Testis (tissue), 3 donors: ENCODE data around the gene LRRC56. TPM values are rescaled to one million over a fixed set of nuclear protein-coding genes. Genes with fewer than 3 reads are reported as not detected.

Experiments
- DNase-seq: peaks from one replicate; pipeline ENCODE4 v3.0.0-alpha.2; 2019
- H3K27ac ChIP-seq, 2 donors: fragments of 200-600 bp; sonication (generic); one replicate each; pipeline ENCODE4 v1.5.1; 2019
- H3K27me3 ChIP-seq: fragments of 200-600 bp; sonication (generic); one replicate; pipeline ENCODE4 v1.5.1; 2019
- H3K36me3 ChIP-seq: fragments of 200-600 bp; sonication (generic); one replicate; pipeline ENCODE4 v1.5.1; 2017; ENCODE audit warnings: low read depth; ENCODE audit errors: missing control alignments
- H3K4me1 ChIP-seq: fragments of 200-600 bp; sonication (generic); one replicate; pipeline ENCODE4 v1.5.1; 2019
- H3K4me3 ChIP-seq, 2 donors: fragments of 200-600 bp; sonication (generic); one replicate each; pipeline ENCODE4 v1.5.1; 2017 to 2019
- H3K9me3 ChIP-seq: fragments of 200-600 bp; sonication (generic); one replicate; pipeline ENCODE4 v1.5.1; 2017
- POLR2A ChIP-seq: fragments of 450-650 bp; IDR thresholded peaks from one replicate; pipeline ENCODE4 v1.6.1; 2017; ENCODE audit warnings: antibody characterized with exemption, mild to moderate bottlenecking, moderate library complexity
- WGBS, 2 donors: methylation state at CpG; one replicate each; pipeline ENCODE4 v1.1.5; 2018; 5-methylcytosine and 5-hydroxymethylcytosine counted together
- intact Hi-C: fragments of 100-400 bp; cut with DNase I; formaldehyde crosslinking; loops from one replicate; pipeline ENCODE4 v1.15.1; 2023; ENCODE audit warnings: low total_unique reads
- microRNA counts, 2 donors: library from miRNA; unstranded; fragments of <30 nt; microRNA quantifications; one replicate each; lab custom pipeline; 2016
- microRNA-seq, 2 donors: library from miRNA; unstranded; fragments of <30 nt; microRNA quantifications; one replicate each; pipeline ENCODE4, GENCODE V29; 2016; ENCODE audit warnings: borderline number of aligned reads in 2 of 2, borderline replicate concordance in 1 of 2
- polyA plus RNA-seq: library from polyadenylated mRNA; stranded (reverse); fragments of 350-450 nt; fragmentation: Illumina TruSeq; extraction: RNeasy Lipid Tissue Mini Kit (QIAGEN cat#74804); gene quantifications from one replicate; pipeline ENCODE4 v1.2.3, GENCODE V29; 2014; ENCODE audit warnings: low read depth, low replicate concordance; ENCODE audit not compliant: insufficient read depth
- small RNA-seq, 2 donors: library from RNA; depleted of rRNA; stranded (forward); fragments of <200 nt; gene quantifications; one replicate each; pipeline ENCODE3, GENCODE V24; 2016
- total RNA-seq, 2 donors: library from RNA; depleted of rRNA; stranded (reverse); fragments of >200 nt; gene quantifications; one replicate each; pipeline ENCODE4 v1.2.3, GENCODE V29; 2016
- TF ChIP-seq, protein P1 (sequence below), 3 experiments: fragments of 450-650 bp in 2 of 3; fragments of 200-600 bp in 1 of 3; sonication (generic) in 1 of 3; IDR thresholded peaks; one replicate each; pipeline ENCODE4 v1.5.1; 2016 to 2019; ENCODE audit warnings: antibody characterized with exemption in 3 of 3, mild to moderate bottlenecking in 2 of 3, moderate library complexity in 1 of 3

LRRC56 gene
- total and polyA plus RNA-seq, 3 donors from 2014 or later = 11.6 to 23.5 (median 22.2) TPM

- Histone ChIP-seq H3K27ac (no peak overlapping the region), H3K4me1 (peaks cover 4% of the 10 kb centered on the region), H3K9me3 (no peaks in the 10 kb centered on the region), H3K27me3 (no peaks in the 10 kb centered on the region), H3K36me3 (no peaks in the 10 kb centered on the region), H3K4me3 (no peak overlapping the region)
- DNase-seq = no peak
- intact Hi-C loops = no loop called here
- WGBS, 2 donors = 93 to 94% methylated on average over 22 to 23 of the region's 23 CpGs
- TF ChIP-seq POLR2A = no peak
- TF ChIP-seq, protein P1, sequence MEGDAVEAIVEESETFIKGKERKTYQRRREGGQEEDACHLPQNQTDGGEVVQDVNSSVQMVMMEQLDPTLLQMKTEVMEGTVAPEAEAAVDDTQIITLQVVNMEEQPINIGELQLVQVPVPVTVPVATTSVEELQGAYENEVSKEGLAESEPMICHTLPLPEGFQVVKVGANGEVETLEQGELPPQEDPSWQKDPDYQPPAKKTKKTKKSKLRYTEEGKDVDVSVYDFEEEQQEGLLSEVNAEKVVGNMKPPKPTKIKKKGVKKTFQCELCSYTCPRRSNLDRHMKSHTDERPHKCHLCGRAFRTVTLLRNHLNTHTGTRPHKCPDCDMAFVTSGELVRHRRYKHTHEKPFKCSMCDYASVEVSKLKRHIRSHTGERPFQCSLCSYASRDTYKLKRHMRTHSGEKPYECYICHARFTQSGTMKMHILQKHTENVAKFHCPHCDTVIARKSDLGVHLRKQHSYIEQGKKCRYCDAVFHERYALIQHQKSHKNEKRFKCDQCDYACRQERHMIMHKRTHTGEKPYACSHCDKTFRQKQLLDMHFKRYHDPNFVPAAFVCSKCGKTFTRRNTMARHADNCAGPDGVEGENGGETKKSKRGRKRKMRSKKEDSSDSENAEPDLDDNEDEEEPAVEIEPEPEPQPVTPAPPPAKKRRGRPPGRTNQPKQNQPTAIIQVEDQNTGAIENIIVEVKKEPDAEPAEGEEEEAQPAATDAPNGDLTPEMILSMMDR (IDR thresholded peaks at IDR 0.05) = no peak
These were observed 64.4 kb downstream of the LRRC56 start for GRCh38 chr11:601573-602245.

- no peaks in the 10 kb centered on the region for H3K27me3 ChIP-seq
- TF ChIP-seq, protein P1 (IDR thresholded peaks at IDR 0.05) = no peak
- no peak for TF ChIP-seq POLR2A
- intact Hi-C loops = no loop called here
- no peak overlapping the region for H3K4me3 ChIP-seq
- H3K9me3 ChIP-seq = no peaks in the 10 kb centered on the region
- WGBS, 2 donors = 89 to 91% methylated on average over 13 of the region's 13 CpGs
- H3K27ac ChIP-seq = no peak overlapping the region
- H3K36me3 ChIP-seq = no peaks in the 10 kb centered on the region
- no peak for DNase-seq
- H3K4me1 ChIP-seq = peaks cover 4% of the 10 kb centered on the region
These were observed 65.8 kb downstream of the LRRC56 start for GRCh38 chr11:603154-603553.

MicroRNA genes within 50 kb of the gene (microRNA counts, 767-probe panel; counts per million panel counts)
- 0 to 152 counts per million in 2 donors for microRNA hsa-miR-210 (lab: Ali Mortazavi, UCI)

Small RNA genes within 50 kb of the gene (microRNA-seq; reads per million reads assigned to microRNA genes)
- 91.8 to 96.0 reads per million in 2 donors for gene MIR210

Small RNA genes within 50 kb of the gene (small RNA-seq; reads per million reads assigned to genes)
- gene MIR210 = 3.1 to 3.5 reads per million in 2 donors

Other genes with a start within 250 kb of the LRRC56 start
- 10 to 100 TPM; 26.5 to 32.5 TPM for gene PGGHG, start 248.4 kb upstream of the LRRC56 start, total RNA-seq
- 8.2 TPM for gene PGGHG, start 248.4 kb upstream of the LRRC56 start, polyA plus RNA-seq
- gene IFITM5, start 238.0 kb upstream of the LRRC56 start, total RNA-seq = not detected
- gene IFITM5, start 238.0 kb upstream of the LRRC56 start, polyA plus RNA-seq = not detected
- 100 to 1,000 TPM; 119 to 169 TPM for gene IFITM2, start 229.7 kb upstream of the LRRC56 start, total RNA-seq
- gene IFITM2, start 229.7 kb upstream of the LRRC56 start, polyA plus RNA-seq = 283 TPM
- 10 to 100 TPM; 63.1 to 93.3 TPM for gene IFITM1, start 223.5 kb upstream of the LRRC56 start, total RNA-seq
- 146 TPM for gene IFITM1, start 223.5 kb upstream of the LRRC56 start, polyA plus RNA-seq
- 100 to 1,000 TPM; 256 to 459 TPM for gene IFITM3, start 216.7 kb upstream of the LRRC56 start, total RNA-seq
- 717 TPM for gene IFITM3, start 216.7 kb upstream of the LRRC56 start, polyA plus RNA-seq
- gene B4GALNT4, start 168.0 kb upstream of the LRRC56 start, total RNA-seq = 10 to 100 TPM in 1 of 2 donors, 1 to 10 TPM in 1; 7.2 to 10.1 TPM
- gene B4GALNT4, start 168.0 kb upstream of the LRRC56 start, polyA plus RNA-seq = 4.3 TPM
- 1 to 10 TPM; 1.6 to 3.1 TPM for gene PKP3, start 143.3 kb upstream of the LRRC56 start, total RNA-seq
- 1.2 TPM for gene PKP3, start 143.3 kb upstream of the LRRC56 start, polyA plus RNA-seq
- 10 to 100 TPM; 39.3 to 43.8 TPM for gene SIGIRR, start 122.5 kb upstream of the LRRC56 start, total RNA-seq
- 35.5 TPM for gene SIGIRR, start 122.5 kb upstream of the LRRC56 start, polyA plus RNA-seq
- 1 to 10 TPM; 1.9 to 2.9 TPM for gene ANO9, start 95.5 kb upstream of the LRRC56 start, total RNA-seq
- 1.6 TPM for gene ANO9, start 95.5 kb upstream of the LRRC56 start, polyA plus RNA-seq
- 100 to 1,000 TPM; 107 to 160 TPM for gene PTDSS2, start 87.2 kb upstream of the LRRC56 start, total RNA-seq
- gene PTDSS2, start 87.2 kb upstream of the LRRC56 start, polyA plus RNA-seq = 116 TPM
- gene RNH1, start 30.3 kb upstream of the LRRC56 start, total RNA-seq = 100 to 1,000 TPM; 210 to 264 TPM
- gene RNH1, start 30.3 kb upstream of the LRRC56 start, polyA plus RNA-seq = 211 TPM
- 10 to 100 TPM; 35.1 to 49.7 TPM for gene HRAS, start 2.0 kb upstream of the LRRC56 start, total RNA-seq
- 31.4 TPM for gene HRAS, start 2.0 kb upstream of the LRRC56 start, polyA plus RNA-seq
- 10 to 100 TPM; 29.2 to 59.9 TPM for gene LMNTD2, start 23.2 kb downstream of the LRRC56 start, total RNA-seq
- gene LMNTD2, start 23.2 kb downstream of the LRRC56 start, polyA plus RNA-seq = 26.1 TPM
- gene RASSF7, start 23.4 kb downstream of the LRRC56 start, total RNA-seq = 10 to 100 TPM; 22.0 to 35.7 TPM
- 13.2 TPM for gene RASSF7, start 23.4 kb downstream of the LRRC56 start, polyA plus RNA-seq
- 10 to 100 TPM; 62.9 to 74.4 TPM for gene PHRF1, start 38.9 kb downstream of the LRRC56 start, total RNA-seq
- gene PHRF1, start 38.9 kb downstream of the LRRC56 start, polyA plus RNA-seq = 30.2 TPM
- gene IRF7, start 78.4 kb downstream of the LRRC56 start, total RNA-seq = 10 to 100 TPM; 13.0 to 30.1 TPM
- gene IRF7, start 78.4 kb downstream of the LRRC56 start, polyA plus RNA-seq = 9.9 TPM
- under 1 TPM; 0.12 to 0.63 TPM for gene CDHR5, start 87.4 kb downstream of the LRRC56 start, total RNA-seq
- gene CDHR5, start 87.4 kb downstream of the LRRC56 start, polyA plus RNA-seq = 2.3 TPM
- gene SCT, start 89.7 kb downstream of the LRRC56 start, total RNA-seq = 1 to 10 TPM; 3.4 to 9.3 TPM
- 1.5 TPM for gene SCT, start 89.7 kb downstream of the LRRC56 start, polyA plus RNA-seq
- 1 to 10 TPM; 2.0 to 3.3 TPM for gene DRD4, start 99.7 kb downstream of the LRRC56 start, total RNA-seq
- gene DRD4, start 99.7 kb downstream of the LRRC56 start, polyA plus RNA-seq = 1.5 TPM
- gene DEAF1, start 157.7 kb downstream of the LRRC56 start, total RNA-seq = 100 to 1,000 TPM in 1 of 2 donors, 10 to 100 TPM in 1; 82.5 to 116 TPM
- gene DEAF1, start 157.7 kb downstream of the LRRC56 start, polyA plus RNA-seq = 47.9 TPM
- gene TMEM80, start 158.3 kb downstream of the LRRC56 start, total RNA-seq = 10 to 100 TPM; 72.8 to 74.5 TPM
- 38.9 TPM for gene TMEM80, start 158.3 kb downstream of the LRRC56 start, polyA plus RNA-seq
- 10 to 100 TPM; 27.3 to 29.1 TPM for gene EPS8L2, start 168.7 kb downstream of the LRRC56 start, total RNA-seq
- gene EPS8L2, start 168.7 kb downstream of the LRRC56 start, polyA plus RNA-seq = 14.3 TPM
- 10 to 100 TPM; 84.8 to 88.1 TPM for gene TALDO1, start 209.9 kb downstream of the LRRC56 start, total RNA-seq
- 86.6 TPM for gene TALDO1, start 209.9 kb downstream of the LRRC56 start, polyA plus RNA-seq
- gene GATD1, start 240.0 kb downstream of the LRRC56 start, total RNA-seq = 10 to 100 TPM; 80.9 to 84.2 TPM
- 64.3 TPM for gene GATD1, start 240.0 kb downstream of the LRRC56 start, polyA plus RNA-seq